ENCODE measurements around the gene PARD3.

DNA sequence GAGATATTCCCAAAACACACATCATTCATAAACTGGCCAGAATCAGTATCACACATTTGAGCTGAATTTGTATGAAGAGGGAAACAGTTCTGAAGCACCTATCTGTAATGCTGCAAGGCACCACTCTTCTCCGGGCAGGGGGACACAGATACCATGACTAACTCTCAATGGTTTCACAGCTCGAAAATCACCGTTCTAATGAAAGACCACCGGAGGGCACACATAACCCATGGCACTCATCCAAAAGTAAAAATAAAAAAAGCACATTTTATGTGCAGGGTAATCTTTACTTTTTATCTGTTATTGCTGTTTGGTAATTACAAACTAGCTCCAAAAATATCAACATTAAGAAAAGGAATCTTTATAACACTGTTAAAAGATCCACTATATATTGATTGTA is 137.5 kb downstream of the PARD3 start:
- TF ChIP-seq, protein P1, sequence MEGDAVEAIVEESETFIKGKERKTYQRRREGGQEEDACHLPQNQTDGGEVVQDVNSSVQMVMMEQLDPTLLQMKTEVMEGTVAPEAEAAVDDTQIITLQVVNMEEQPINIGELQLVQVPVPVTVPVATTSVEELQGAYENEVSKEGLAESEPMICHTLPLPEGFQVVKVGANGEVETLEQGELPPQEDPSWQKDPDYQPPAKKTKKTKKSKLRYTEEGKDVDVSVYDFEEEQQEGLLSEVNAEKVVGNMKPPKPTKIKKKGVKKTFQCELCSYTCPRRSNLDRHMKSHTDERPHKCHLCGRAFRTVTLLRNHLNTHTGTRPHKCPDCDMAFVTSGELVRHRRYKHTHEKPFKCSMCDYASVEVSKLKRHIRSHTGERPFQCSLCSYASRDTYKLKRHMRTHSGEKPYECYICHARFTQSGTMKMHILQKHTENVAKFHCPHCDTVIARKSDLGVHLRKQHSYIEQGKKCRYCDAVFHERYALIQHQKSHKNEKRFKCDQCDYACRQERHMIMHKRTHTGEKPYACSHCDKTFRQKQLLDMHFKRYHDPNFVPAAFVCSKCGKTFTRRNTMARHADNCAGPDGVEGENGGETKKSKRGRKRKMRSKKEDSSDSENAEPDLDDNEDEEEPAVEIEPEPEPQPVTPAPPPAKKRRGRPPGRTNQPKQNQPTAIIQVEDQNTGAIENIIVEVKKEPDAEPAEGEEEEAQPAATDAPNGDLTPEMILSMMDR (IDR thresholded peaks at IDR 0.05) = no peak
- no peak for TF ChIP-seq POLR2A (IDR thresholded peaks at IDR 0.05)
